Stimulated activated CD4-positive, alpha-beta T cell treated with anti-CD3 and anti-CD28 coated beads, Interleukin-1b, Interleukin-23, amount 100 ng/mL, for 1 hour (primary cell): Measurements from ENCODE around the gene CNOT1.

Source experiments
- DNase-seq, 2 donors: peaks; one replicate each; pipeline ENCODE4 v3.0.0-alpha.2; 2020; ENCODE audit warnings: low read depth in 2 of 2

Gene CNOT1

GRCh38 chr16:58487566-58488351 is 141.9 kb downstream of the CNOT1 start:
- DNase-seq: peak; percentile 23 to 54

GRCh38 chr16:58485184-58485887 is 144.3 kb downstream of the CNOT1 start:
- DNase-seq: no peak

- no peak for DNase-seq
These were observed 147.7 kb downstream of the CNOT1 start for GRCh38 chr16:58481931-58482330.

- no peak for DNase-seq
These were observed 148.3 kb downstream of the CNOT1 start for GRCh38 chr16:58481226-58481869.

- DNase-seq: no peak
These were observed 151.2 kb downstream of the CNOT1 start for GRCh38 chr16:58478427-58478826.

- no peak for DNase-seq
These were observed 152.8 kb downstream of the CNOT1 start for GRCh38 chr16:58476791-58477190.

- no peak for DNase-seq
These were observed 154.5 kb downstream of the CNOT1 start for GRCh38 chr16:58475091-58475619.

GRCh38 chr16:58474296-58474695 is 155.3 kb downstream of the CNOT1 start:
- no peak for DNase-seq

GRCh38 chr16:58472827-58473226 is 156.8 kb downstream of the CNOT1 start:
- DNase-seq: no peak

- DNase-seq: no peak
These were observed 157.4 kb downstream of the CNOT1 start for GRCh38 chr16:58472266-58472665.

- DNase-seq: no peak
These were observed 158.2 kb downstream of the CNOT1 start for GRCh38 chr16:58471209-58471975.
